ENCODE data around the gene DHRSX.
"Not testable (repeated sequence)": the region's sequence is repeated elsewhere in the genome, so short reads cannot be mapped to it uniquely, and the experiment has no call there.

Gene DHRSX

DNA sequence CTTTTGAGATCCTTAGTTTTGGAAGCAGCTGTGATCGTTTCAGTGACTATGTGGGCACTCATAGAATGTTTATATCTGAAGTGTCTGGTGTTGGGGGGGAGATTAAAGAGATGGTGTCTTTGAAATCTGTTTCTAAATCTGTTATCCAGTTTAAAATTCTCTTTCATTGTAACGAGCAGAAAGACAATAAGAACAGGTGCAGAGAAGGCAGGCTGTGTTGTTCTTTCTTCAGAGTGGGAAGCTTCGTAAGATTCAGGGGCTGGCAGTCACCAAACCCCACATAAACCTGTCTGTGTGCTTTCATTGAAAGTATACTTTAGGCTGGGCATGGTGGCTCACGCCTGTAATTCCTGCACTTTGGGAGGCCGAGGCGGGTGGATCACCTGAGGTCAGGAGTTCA, 16.3 kb upstream of the DHRSX start:
- DNase-seq = no peak

DNA sequence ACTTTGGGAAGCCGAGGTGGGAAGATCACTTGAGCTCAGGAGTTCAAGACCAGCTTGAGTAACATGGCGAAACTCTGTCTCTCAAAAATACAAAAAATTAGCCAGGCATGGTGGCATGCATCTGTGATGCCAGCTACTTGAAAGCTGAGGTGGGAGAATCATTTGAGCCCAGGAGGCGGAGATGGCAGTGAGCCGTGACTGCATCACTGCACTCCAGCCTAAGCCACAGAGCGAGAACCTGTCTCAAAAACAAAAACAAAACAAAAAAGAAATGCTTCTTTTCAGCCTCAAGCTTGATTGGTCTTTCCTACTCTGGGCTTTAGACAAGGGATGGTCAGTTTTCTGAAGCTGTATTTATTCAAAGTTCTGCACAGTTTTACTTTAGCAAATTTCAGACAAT, 15.8 kb upstream of the DHRSX start:
- no peak for DNase-seq

DNA sequence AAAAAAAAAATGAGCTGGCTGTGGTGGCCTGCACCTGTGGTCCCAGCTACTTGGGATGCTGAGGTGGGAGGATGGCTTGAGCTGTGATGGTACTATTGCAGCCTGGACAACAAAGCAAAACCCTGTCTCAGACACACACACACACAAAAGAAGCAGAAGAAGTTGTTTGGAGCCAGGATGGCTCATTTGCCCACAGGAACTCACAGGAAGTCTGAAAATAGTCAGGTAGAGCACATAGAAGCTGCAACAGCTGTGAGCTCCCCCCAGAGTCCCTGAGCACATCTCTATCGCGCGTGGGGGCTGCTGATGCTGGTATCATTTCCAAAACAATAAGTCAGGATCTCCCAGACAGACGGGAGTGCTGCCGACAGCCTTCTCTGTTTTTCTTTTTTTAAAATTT, 13.4 kb upstream of the DHRSX start:
- DNase-seq = no peak

DNA sequence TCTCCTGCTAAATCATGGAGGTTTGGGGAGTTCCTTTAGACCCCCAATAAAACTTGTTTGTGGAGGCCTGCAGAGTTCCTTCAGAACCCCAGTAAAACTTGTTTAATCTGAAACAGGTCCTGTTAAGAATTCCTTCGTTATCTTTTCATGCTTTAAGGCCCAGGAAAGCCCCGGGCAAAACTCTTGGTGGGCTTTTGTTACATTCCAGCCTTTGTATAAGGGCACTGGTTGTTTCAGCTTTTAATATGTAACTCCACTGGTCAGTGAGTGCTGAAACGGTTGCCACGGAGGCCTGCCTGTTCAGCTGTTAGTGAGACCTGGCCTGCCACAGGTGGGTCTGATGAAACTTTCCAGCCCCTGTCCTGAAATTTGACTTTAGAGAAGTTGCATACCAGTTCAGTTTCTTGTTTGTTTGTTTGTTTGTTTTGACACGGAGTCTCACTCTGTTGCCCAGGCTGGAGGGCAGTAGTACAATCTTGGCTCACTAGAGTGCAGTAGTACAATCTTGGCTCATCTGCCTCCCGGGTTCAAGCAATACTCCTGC, 12.4 kb upstream of the DHRSX start:
- DNase-seq = no peak

DNA sequence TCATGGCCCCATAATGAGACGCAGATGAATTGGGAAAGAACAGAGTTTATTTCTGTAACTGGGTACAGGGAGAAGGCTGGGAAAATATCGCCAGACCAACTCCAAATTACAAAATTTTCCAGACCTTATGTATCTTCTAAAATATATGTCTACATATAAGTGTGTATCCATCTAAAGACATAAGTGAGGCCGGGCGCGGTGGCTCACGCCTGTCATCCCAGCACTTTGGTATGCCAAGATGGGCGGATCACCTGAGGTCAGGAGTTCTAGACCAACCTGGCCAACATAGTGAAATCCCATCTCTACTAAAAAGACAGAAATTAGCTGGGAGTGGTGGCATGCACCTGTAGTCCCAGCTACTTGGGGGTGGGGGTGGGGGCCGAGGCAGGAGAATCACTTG, 11.7 kb upstream of the DHRSX start:
- DNase-seq = no peak

DNA sequence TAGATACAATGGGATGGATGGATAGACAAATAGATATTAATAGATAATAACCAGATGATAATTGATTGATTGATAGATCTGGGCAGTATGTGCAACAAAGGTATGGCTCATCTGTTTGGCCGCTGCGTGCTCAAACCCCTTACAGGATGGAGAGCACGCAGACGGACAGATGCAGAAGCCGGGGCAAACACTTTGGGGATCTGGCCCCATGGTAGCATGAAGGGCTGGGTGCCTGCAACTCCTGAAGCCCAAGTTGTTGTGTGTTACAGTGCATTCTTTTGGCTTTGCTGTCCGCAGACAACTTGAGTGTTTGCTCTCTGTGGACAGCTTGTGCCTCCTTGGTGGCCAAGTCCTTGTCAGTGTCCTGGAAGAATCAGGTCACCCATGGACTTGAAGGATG, 10.6 kb upstream of the DHRSX start:
- DNase-seq = no peak

DNA sequence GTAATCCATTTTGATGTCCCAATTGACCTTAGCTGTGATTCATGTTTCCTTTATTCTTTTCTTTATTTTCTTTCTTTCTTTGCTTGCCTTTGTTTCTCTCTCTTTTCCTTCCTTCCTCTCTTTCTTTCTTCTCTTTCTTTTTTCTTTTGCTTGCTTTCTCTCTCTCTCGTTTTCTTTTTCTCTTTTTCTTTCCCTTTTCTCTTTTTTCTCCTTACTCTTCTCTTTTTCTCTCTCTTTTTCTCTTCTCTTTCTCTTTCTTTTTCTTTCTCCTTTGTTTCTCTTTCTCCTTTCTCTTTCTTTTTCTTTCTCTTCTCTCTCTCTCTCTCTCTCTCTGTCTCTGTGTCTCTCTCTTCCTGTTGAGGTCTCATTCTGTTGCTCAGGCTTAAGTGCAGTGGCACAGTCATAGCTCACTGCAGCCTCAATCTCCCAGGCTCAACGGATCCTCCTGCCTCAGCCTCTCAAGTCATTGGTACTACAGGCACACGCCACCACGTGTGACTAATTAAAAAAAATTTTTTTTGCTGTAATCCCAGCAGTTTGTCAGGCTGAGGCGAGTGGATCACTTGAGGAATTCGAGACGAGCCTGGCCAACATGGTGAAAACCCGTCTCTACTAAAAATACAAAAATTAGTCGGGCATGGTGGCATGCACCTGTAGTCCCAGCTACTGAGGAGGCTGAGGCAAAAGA, 8.0 kb upstream of the DHRSX start:
- DNase-seq = no peak

DNA sequence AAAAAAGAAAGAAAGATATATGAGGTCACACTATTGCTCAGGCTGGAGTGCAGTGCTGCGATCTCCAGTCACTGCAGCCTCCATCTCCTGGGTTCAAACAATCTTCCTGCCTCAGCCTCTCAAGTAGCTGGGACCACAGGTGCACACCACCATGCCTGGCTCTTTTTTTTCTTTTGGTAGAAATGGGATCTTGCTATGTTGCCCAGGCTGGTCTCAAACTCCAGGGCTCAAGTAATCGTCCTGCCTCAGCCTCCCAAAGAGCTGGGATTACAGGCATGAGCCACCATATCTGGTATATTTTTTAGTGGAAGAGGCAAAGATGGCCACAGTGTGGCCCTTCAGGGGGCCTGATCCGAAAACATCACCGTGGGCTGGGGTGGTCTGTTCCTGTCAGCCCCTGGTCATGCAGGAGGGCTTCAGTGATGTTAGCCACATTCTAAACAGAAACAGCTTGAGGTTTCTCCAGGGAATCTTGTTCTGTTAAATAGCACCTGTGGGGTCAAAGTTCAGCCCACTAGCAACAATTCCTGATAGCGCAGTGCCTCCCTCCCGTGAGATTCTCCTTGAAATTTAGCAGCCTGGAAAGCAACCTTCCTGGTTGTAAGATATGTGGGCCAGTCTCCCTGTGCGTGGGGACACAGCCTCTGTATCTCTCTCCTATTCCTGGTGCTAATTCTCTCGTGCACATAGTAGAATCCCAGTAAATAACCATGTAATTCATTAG, 7.3 kb upstream of the DHRSX start:
- DNase-seq = no peak

DNA sequence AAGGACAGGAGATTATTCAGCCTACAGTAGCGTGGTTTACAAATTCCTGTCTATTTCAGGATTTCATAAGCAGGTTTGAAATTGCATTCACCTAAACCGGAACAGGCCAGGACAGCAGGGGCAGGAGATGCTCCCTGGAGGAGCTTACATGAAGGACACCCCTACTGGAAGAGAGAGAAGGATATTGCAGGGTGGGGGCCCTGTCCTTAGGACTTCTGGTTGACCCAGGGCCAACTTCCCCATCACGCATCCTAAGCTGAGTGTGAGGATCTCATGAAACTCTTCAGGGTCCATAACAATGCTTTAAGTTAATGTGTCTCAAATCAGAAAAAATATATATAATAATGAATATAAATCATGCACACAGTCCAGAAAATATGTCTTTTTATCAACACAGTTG, 6.4 kb upstream of the DHRSX start:
- no peak for DNase-seq

DNA sequence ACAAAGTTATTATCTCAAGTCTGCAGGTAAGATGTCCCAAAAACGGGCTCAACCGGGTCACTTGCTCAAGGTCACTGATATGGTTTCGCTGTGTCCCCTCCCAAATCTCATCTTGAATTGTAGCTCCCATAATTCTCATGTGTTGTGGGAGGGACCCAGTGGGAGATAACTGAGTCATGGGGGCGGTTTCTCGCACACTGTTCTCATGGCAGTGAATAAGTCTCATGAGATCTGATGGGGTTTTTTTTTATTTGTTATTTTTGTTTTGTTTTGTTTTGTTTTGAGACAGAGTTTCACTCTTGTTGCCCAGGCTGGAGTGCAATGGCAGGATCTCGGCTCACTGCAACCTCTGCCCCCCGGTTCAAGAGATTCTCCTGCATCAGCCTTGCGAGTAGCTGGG, 4.6 kb upstream of the DHRSX start:
- not testable (repeated sequence) for DNase-seq

DNA sequence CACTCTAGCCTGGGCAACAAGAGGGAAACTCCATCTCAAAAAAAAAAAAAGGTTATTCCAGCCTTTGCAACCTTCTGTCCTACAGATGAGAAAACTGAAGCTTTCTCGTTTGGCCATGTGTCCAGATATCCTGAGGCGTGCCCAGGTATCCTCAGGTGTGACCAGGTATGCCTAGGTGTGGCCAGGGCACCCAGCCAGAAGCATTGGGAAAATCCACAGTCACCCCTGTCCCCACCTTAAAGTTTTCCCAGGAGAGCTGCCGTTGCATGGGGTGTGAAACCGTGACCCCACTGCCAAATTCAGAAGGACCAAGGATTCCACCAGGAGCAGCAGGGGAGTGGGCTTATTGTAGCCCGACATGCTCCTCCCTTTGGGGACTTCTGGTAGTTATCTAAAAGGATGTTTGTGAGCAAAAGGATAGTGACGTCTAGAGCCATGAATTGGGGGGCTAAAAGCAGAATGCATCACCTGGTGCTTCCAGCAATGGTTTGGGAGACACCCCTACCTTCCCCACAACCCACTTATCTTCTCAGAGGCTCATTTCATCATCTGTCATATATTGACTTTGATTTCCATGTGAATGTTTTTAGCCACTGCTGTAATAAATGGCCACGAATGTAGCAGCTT, 4.0 kb upstream of the DHRSX start:
- DNase-seq = no peak

DNA sequence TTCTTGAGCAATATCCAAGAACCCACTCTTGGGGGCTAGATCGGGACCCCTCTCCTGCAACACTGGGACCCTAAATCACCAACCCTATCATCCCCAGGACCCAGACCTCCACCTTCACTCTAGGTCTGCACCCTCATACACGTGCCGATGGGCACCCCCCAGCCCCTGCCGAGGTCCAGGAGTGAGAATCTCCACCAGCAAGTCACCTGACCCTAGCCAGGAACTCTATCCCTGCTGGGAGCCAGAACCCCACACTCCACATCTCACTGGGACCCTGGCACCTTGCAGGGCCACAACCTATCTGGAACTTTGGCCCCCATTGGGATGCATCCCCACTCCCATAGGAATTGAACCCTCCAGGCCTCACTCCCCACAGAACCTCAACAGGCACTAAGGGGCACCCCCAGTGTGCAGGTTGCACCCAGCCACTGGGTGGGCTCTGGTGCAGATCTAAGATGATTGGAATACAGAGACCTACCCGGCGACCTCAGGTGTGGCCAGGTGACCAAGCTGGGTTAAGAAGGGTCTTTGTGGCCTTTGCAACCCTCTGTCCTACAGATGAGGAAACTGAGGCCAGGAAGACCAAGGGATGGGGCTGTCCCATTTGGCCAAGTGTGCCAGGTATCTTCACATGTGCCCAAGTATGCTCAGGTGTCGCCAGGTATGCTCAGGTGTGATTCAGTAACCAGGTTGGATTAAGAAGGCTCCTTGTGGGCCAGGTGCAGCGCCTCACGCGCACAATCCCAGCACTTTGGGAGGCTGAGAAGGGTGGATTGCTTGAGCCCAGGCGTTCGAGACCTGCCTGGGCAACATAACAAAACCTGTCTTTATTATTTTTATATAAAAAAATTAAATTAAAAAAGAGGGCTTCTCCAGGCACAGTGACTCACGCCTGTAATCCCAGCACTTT, 3.1 kb upstream of the DHRSX start:
- no peak for DNase-seq

DNA sequence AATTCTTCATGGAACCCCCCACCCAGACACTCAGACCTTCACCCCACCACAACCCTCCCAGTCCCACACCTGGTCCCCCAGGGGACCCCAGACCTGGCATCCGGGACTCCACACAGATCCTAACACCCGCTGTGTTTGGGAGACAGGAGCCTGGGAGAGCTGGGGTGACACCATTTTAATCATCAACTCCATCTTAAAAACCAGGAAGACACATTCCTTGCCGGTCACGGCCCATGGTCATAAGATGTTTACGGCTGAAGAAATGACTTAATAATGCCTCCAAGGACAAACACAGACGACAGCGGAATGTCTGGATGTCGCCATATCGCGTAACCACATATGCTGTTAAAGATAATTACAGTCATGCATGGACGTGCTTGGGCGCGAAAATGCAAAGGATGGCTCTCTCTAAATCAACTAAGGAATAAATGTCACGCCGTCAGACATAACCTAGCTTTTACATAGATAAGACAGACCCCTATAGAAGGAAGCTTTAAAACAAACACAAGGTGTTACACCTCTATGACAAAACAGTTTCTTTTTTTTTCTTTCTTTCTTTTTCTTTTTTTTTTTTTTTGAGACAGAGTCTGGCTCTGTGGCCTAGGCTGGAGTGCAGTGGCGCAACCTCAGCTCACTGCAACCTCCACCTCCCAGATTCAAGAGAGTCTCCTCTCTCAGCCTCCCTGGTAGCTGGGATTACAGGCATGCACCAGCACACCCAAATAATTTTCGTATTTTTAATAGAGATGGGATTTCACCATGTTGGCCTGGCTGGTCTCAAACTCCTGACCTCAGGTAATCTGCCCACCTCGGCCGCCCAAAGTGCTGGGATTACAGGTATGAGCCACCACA, 2.1 kb upstream of the DHRSX start:
- peak; percentile 22 for DNase-seq

DNA sequence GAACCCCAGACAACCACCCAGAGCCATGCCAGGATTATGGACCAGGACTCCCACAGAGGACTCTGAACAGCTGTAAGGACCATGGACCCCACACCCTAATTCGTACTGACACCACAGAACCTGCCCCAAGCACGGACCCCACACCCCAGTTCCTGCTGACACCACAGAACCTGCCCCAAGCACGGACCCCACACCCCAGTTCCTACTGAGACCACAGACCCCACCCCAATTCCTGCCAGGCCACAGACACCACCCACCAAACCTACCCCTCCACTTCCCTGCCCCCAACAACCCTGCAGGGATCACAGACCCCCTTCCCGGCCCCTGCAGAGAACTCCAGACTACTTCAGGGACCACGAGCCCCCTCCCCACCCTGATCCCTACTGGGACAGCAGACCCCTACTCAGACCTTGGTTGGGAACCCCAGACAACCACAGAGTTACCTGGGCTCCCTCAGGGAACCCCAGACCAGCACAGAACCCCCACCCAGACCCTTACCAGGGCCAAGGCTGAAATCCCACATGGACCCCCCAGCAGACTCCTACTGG, 1.4 kb upstream of the DHRSX start:
- DNase-seq = no peak

DNA sequence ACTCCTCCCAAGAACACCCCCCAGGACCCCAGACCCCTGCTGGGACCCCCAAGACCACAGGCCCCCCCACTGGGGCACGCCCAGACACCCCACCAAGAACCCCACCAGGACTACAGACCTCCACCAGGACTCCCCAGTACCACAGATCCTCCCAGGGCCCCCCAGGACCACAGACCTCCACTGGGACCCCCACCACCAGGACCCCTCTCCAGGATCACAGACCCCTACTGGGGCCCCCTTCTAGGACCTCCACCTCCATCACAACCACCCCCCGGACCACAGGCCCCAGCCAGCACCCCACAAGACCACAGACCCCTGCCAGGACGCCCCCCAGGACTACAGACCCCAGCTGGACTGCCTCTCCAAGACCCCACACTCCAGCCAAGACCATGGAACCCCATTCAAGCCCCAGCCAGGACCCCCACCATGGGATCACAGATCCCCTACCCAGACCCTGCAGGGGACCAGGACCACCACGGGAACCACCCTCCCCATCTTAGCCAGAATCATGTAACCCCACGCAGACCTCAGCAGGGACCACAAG, 855 bp upstream of the DHRSX start:
- no peak for DNase-seq

DNA sequence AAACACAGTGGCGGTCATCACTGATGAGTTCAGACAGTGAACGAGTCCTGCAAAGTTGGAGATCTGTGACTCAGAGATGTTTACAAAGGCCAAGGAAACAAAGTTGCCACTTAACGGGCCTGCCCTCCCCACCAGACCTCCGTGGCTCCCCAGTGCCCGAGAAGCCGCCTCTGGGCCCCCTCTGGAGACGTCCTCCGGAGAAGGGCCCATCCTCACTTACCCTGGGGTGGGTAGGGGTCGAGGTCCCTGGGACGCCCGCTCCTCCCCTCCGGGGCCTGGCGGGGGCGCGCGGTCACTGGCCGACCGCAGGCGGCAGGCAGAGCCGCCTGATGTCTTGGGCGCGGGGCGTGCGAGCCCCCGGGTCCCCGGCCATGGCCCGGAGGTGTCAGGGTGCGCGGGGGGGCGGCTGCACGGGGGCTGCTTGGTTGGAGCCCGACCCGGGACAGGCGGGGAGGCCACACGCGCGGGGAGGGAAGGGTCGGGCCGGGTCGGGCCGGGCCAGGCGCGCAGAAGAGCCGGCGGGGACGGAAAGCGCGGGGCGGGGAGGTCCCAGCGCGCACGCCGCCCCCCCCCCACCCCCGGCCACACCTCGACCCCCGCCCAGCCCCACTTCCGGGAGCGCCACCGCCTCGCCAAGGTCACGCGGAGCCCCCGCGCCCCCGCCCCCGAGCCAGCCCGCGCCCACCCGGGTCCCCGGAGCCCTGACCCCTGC, 529 bp downstream of the DHRSX start:
- peak; percentile 45 for DNase-seq

DNA sequence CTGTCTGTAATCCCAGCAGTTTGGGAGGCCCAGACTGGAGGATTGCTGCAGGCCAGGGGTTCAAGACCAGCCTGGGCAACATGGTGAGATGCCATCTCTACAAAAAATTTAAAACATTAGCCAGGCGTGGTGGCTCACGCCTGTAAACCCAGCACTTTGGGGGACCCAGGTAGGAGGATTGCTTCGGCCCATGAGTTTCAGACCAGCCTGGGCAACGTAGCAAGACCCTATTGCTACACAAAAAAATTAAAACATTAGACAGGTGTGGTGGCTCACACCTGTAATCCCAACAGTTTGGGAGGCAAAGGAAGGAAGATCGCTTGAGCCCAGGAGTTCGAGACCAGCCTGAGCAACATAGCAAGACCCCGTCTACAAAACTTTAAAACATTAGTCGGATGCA, 1.3 kb downstream of the DHRSX start:
- DNase-seq = no peak

DNA sequence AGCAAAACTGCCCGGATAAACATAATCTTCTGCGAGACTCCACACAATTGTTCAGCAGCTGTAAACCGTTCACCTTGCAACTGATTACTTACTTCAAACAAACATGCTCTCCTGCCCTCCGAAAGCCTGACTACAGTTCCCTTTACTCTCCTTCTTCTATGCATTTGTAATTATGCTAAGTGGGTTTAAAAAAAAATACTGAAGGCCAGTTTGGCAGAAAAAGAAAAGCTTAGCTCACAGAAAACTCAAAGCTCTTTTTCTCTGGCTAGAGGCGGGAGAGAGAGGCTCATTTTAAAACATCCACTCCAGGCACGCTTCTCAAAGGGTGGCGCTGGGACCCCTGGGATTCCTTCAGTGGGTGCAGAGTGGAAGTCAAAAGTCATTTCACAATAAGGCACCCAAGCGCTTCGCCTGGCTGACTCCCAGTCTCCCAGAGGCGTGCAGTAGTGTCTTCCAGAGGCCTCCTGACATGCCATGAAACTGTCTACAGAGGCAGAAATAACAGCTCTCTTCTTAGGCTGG, 1.9 kb downstream of the DHRSX start:
- DNase-seq = peak; percentile 5

DNA sequence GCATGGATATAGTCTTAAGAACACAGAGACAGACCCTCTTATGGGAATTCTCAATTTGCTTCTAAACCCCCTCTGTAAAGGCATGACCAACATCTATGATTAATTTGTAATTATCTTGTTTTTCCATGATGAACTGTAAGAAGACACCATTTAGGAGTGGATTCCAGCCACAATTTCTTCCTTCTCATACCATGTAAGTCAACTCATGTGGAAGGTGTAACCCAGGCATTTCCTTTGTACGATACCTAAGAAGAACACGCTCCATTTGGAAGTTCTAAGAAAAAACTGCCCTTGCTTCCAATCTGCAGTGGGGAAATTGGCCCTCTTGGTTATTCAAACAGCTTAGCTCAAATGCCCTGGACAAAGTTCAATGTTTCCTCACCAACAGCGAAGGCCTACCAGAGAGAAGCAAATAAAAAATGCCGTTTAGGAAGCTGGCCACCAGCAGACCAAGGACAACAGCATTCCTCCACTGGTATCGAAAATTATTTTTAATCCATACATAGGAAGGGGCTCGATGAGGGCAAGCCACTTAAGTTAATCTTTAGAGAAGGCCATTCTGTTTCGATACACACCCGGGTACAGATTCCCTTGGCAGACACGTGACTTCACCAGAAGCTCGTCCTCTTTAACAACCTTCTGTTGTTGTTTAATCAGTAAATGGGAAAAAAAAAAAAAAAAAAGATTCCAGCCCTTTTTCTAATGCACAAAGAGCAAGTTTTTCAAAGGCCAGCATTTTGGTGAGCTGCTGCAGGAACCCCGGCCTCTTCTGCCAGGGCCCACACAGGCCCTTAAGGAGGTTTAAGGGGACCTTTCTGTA, 2.6 kb downstream of the DHRSX start:
- peak; percentile 5 for DNase-seq

DNA sequence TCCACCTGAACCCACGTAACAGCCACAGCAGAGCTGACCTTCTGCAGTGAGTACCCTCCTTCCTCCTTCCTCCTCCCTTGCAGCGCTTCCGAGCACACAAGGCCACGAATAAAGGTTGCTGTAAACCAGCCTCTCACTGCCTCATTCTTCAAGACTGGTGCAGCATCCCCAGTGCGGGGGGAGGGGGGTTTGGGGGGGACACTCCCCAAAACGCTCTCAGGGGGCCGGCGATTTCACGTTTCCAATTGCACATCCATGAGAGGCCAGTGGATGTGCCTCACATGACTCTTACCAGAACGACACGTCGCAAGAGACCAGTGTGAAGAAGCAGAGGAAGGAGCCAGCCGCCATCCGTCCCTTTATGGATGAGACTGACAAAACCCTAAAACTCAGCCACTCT, 5.2 kb downstream of the DHRSX start:
- no peak for DNase-seq
